Natural killer cell (primary cell): ENCODE measurements around the gene MYH15. TPM values are rescaled to one million over a fixed set of nuclear protein-coding genes. Genes with fewer than 3 reads are reported as not detected.

Experiments
- ATAC-seq, 3 donors: fragments of 150-1000 bp in 2 of 3; fragments of 200-7000 bp in 1 of 3; cut with Tn5 transposase; 1 replicate in 1 of 3; 2 replicates in 2 of 3; pipeline ENCODE4 v1.10.0; 2021; ENCODE audit warnings: mild to moderate bottlenecking in 2 of 3, moderate library complexity in 2 of 3
- DNase-seq, 2 donors: peaks; one replicate each; pipeline versions ENCODE4 v3.0.0 to v3.0.0-alpha.2; 2013 to 2021; ENCODE audit warnings: mixed read lengths in 1 of 2
- H3K27ac ChIP-seq: one replicate; pipeline ENCODE4 v1.5.1; 2013; ENCODE audit warnings: mild to moderate bottlenecking, low read length
- H3K27me3 ChIP-seq: one replicate; pipeline ENCODE4 v1.6.1; 2013; ENCODE audit warnings: low read length; ENCODE audit not compliant: control insufficient read depth, insufficient read depth
- H3K36me3 ChIP-seq: one replicate; pipeline ENCODE4 v1.6.1; 2013; ENCODE audit warnings: low read length; ENCODE audit not compliant: control insufficient read depth, insufficient read depth
- H3K4me1 ChIP-seq: one replicate; pipeline ENCODE4 v1.6.1; 2013; ENCODE audit warnings: low read length; ENCODE audit not compliant: control insufficient read depth, insufficient read depth
- H3K4me3 ChIP-seq: one replicate; pipeline ENCODE4 v1.5.1; 2013; ENCODE audit warnings: low read length
- H3K9me3 ChIP-seq: one replicate; pipeline ENCODE4 v1.6.1; 2013; ENCODE audit warnings: low read length; ENCODE audit not compliant: control insufficient read depth, insufficient read depth
- H3K27ac Mint-ChIP-seq, 2 donors: one replicate each; pipeline ENCODE4 v1.8.0; 2022; ENCODE audit warnings: mild to moderate bottlenecking in 2 of 2, mixed read lengths in 2 of 2, moderate library complexity in 1 of 2
- H3K27me3 Mint-ChIP-seq, 2 donors: one replicate each; pipeline ENCODE4 v1.8.0; 2022; ENCODE audit warnings: low read depth in 2 of 2, mixed read lengths in 2 of 2
- H3K36me3 Mint-ChIP-seq: one replicate; pipeline ENCODE4 v1.8.0; 2022; ENCODE audit warnings: mixed read lengths
- H3K4me1 Mint-ChIP-seq, 2 donors: one replicate each; pipeline ENCODE4 v1.8.0; 2022; ENCODE audit warnings: mixed read lengths in 2 of 2
- H3K4me3 Mint-ChIP-seq: one replicate; pipeline ENCODE4 v1.8.0; 2022; ENCODE audit warnings: mild to moderate bottlenecking, moderate library complexity, mixed read lengths
- H3K9me3 Mint-ChIP-seq, 2 donors: one replicate each; pipeline ENCODE4 v1.8.0; 2022; ENCODE audit warnings: mixed read lengths in 2 of 2
- WGBS: methylation state at CpG from one replicate; pipeline ENCODE4 v1.1.7; 2013; ENCODE audit warnings: missing lambda C conversion rate; ENCODE audit not compliant: insufficient coverage; 5-methylcytosine and 5-hydroxymethylcytosine counted together
- intact Hi-C: fragments of 100-400 bp; cut with micrococcal nuclease; formaldehyde crosslinking; loops from one replicate; pipeline ENCODE4 v1.14.2; 2022
- total RNA-seq, 4 donors: library from RNA; stranded (reverse); fragments of 120-200 nt in 1 of 4; gene quantifications; one replicate each; pipeline versions ENCODE4 v1.2.3 to v1.2.4, GENCODE V29; 2013 to 2022
- TF ChIP-seq, protein P1 (sequence below): fragments of 200-600 bp; IDR thresholded peaks from one replicate; pipeline ENCODE4 v1.8.0; 2022; ENCODE audit warnings: antibody characterized with exemption

Gene MYH15
- total RNA-seq, 3 donors from 2014 or later (not counting 1 experiment from before 2014, with no cell fraction given), result 0.05 TPM; not detected in 2

DNA sequence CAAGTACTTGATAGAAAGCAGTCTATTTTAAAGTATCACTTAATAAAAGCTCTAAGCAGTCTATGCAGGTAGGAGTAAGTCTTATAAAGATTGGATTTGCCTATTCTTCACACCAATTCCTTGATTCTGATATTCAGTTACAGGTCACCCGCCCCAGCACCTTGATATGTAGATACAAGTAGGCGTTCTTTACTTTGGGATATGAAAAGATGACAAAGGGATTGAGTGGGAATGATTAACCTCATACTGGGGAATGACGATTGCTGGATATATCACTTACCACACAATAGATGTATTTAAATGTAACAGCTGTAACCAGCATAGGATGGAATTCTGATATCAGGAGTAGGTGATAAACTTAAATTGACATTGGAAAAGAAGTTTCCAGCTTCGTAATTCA, 166.9 kb downstream of the MYH15 start:
- Mint-ChIP-seq H3K27me3 (peaks cover 8 to 9% of the 10 kb centered on the region in 2 donors), H3K27ac (no peak overlapping the region)

DNA sequence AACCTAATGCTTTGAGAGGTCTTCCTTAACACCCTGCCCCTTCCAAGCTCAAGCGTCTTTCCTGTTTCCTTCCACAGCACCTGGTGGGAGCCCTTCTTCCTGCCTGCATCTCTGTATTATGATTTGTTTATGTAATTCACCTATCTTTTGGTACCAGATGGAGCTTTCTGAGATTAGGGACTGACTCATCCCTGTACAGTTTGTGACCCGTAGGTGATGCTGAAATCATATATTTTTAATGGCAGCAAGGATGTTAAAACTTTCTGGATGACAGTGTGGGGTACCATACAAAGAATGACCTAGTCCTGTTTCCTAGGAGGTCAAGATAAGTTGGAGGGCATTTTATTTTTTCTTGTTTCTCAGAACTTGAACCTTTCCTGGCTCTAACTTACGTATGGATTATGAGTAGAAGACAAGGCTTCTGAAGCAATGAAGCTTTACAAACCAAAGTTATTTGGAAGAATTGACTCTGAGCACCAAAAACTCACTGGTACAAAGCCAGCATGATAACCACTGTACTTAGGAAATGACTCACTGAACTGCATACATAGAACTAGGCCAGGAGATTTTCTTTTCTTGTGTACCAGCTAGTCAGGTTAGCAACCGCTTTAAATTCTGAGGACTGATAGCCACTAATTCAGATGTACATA, 167.4 kb downstream of the MYH15 start:
- TF ChIP-seq, protein P1, sequence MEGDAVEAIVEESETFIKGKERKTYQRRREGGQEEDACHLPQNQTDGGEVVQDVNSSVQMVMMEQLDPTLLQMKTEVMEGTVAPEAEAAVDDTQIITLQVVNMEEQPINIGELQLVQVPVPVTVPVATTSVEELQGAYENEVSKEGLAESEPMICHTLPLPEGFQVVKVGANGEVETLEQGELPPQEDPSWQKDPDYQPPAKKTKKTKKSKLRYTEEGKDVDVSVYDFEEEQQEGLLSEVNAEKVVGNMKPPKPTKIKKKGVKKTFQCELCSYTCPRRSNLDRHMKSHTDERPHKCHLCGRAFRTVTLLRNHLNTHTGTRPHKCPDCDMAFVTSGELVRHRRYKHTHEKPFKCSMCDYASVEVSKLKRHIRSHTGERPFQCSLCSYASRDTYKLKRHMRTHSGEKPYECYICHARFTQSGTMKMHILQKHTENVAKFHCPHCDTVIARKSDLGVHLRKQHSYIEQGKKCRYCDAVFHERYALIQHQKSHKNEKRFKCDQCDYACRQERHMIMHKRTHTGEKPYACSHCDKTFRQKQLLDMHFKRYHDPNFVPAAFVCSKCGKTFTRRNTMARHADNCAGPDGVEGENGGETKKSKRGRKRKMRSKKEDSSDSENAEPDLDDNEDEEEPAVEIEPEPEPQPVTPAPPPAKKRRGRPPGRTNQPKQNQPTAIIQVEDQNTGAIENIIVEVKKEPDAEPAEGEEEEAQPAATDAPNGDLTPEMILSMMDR, result no peak
- H3K27me3 Mint-ChIP-seq, result peaks cover 5% of the 10 kb centered on the region in 2 donors
- no peaks in the 10 kb centered on the region for H3K9me3 Mint-ChIP-seq
- Histone ChIP-seq H3K27ac (no peak overlapping the region), H3K4me3 (no peak overlapping the region), H3K36me3 (no peaks in the 10 kb centered on the region), H3K9me3 (no peaks in the 10 kb centered on the region), H3K4me1 (no peaks in the 10 kb centered on the region), H3K27me3 (no peaks in the 10 kb centered on the region)
- H3K36me3 Mint-ChIP-seq, result no peaks in the 10 kb centered on the region
- no peak overlapping the region for H3K4me3 Mint-ChIP-seq
- DNase-seq, result no peak
- 93% methylated on average over 2 of the region's 4 CpGs for WGBS
- H3K27ac Mint-ChIP-seq, result no peak overlapping the region
- intact Hi-C loops, result no loop called here
- no peak for ATAC-seq
- H3K4me1 Mint-ChIP-seq, result no peaks in the 10 kb centered on the region

More for the DNA sequence above, 166.9 kb downstream of the MYH15 start:
- Histone ChIP-seq H3K27ac (no peak overlapping the region), H3K36me3 (no peaks in the 10 kb centered on the region), H3K27me3 (no peaks in the 10 kb centered on the region), H3K4me1 (no peaks in the 10 kb centered on the region), H3K9me3 (no peaks in the 10 kb centered on the region), H3K4me3 (no peak overlapping the region)
- TF ChIP-seq, protein P1, result no peak
- no peak for DNase-seq
- intact Hi-C loops, result no loop called here
- 93% methylated on average over 1 of the region's 4 CpGs for WGBS
- no peak for ATAC-seq
- no peaks in the 10 kb centered on the region for H3K36me3 Mint-ChIP-seq
- H3K4me1 Mint-ChIP-seq, result no peaks in the 10 kb centered on the region
- H3K9me3 Mint-ChIP-seq, result no peaks in the 10 kb centered on the region
- H3K4me3 Mint-ChIP-seq, result no peak overlapping the region

DNA sequence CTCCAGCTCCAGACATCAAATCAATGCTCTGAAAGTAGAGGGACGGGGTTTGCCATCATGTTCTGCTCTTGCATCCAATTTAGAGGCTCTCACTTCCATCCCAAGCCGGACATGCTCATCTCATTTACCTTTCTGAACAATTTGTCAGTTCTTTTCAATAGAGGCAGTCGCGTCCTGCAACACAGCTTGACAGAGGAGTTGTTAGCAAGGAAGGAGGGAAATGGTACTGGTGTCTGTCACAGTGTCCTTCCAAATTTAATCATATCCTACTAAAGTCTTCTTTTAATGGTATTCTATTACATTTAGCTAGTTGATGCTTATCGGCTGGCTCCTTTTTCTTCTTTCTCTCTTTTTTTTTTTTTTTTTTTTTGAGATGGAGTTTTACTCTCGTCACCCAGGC, 168.5 kb downstream of the MYH15 start:
- Histone ChIP-seq H3K9me3 (no peaks in the 10 kb centered on the region), H3K4me3 (no peak overlapping the region), H3K27ac (no peak overlapping the region), H3K4me1 (no peaks in the 10 kb centered on the region), H3K27me3 (no peaks in the 10 kb centered on the region), H3K36me3 (no peaks in the 10 kb centered on the region)
- Mint-ChIP-seq H3K36me3 (no peaks in the 10 kb centered on the region), H3K9me3 (no peaks in the 10 kb centered on the region), H3K4me3 (no peak overlapping the region), H3K4me1 (no peaks in the 10 kb centered on the region), H3K27ac (no peak overlapping the region), H3K27me3 (peaks cover 0 to 2% of the 10 kb centered on the region in 2 donors)
- ATAC-seq (no peak), DNase-seq (no peak)
- 73% methylated on average over 3 of the region's 6 CpGs for WGBS
- intact Hi-C loops, result no loop called here
- TF ChIP-seq, protein P1, result no peak
